HG03039 (cell line): Measurements from ENCODE around the gene MAG.
A peak's percentile ranks its signal among the peaks of the same experiment; 100 is the strongest.

Experiments
- ATAC-seq: cut with Tn5 transposase; IDR thresholded peaks from one replicate; pipeline ENCODE4 v1.9.1; 2021; ENCODE audit warnings: mild to moderate bottlenecking, moderate library complexity; ENCODE audit not compliant: unreplicated experiment

The MAG gene, protein sequence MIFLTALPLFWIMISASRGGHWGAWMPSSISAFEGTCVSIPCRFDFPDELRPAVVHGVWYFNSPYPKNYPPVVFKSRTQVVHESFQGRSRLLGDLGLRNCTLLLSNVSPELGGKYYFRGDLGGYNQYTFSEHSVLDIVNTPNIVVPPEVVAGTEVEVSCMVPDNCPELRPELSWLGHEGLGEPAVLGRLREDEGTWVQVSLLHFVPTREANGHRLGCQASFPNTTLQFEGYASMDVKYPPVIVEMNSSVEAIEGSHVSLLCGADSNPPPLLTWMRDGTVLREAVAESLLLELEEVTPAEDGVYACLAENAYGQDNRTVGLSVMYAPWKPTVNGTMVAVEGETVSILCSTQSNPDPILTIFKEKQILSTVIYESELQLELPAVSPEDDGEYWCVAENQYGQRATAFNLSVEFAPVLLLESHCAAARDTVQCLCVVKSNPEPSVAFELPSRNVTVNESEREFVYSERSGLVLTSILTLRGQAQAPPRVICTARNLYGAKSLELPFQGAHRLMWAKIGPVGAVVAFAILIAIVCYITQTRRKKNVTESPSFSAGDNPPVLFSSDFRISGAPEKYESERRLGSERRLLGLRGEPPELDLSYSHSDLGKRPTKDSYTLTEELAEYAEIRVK

GRCh38 chr19:35291916-35292315 lies at the start of gene MAG:
TSS of gene MAG (plus strand) at chr19:35292161. CDS start at chr19:35295409, 3,248 bp downstream.
- no peak for ATAC-seq

- no peak for ATAC-seq
Observed at GRCh38 chr19:35246466-35247092, 45.4 kb upstream of the MAG start.

DNA sequence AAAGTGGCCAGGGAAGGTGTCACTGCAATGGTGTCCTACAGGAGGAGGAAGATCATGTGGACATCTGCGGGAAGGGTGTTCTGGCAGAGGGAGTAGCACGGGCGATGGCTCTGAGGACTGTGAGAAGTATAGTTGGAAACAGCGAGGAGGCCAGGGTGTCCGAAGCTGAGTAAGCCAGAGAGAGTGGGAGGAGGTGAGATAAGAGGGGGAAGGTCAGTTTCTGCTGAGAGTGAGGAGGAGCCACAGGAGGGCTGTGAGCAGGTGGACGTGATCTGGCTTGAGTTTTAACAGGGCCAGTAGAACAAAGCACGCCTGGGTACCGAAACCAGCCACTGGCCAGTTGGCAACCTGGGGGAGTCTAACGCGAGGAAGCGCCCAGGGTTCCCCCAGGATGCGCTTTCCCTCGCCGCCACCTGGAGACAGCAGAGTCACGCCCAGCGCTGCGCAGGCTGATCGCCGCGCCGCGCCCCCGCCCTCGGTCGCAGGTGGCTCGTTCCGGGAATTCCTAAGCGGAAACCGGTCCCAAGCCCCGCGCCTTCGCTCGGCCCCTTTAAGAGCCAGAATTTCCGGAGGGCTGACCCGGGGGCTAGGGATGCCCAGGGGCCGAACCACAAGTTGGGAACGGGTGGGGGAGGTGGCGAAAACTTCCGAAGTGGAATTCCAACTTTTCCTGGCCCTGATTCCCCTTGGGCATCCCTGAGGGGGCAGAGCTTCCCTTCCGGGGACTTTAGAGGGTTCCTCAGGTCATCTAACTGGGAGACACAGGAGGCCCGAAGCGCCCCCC lies 44.2 kb upstream of the MAG start:
- ATAC-seq = peak; percentile 35

DNA sequence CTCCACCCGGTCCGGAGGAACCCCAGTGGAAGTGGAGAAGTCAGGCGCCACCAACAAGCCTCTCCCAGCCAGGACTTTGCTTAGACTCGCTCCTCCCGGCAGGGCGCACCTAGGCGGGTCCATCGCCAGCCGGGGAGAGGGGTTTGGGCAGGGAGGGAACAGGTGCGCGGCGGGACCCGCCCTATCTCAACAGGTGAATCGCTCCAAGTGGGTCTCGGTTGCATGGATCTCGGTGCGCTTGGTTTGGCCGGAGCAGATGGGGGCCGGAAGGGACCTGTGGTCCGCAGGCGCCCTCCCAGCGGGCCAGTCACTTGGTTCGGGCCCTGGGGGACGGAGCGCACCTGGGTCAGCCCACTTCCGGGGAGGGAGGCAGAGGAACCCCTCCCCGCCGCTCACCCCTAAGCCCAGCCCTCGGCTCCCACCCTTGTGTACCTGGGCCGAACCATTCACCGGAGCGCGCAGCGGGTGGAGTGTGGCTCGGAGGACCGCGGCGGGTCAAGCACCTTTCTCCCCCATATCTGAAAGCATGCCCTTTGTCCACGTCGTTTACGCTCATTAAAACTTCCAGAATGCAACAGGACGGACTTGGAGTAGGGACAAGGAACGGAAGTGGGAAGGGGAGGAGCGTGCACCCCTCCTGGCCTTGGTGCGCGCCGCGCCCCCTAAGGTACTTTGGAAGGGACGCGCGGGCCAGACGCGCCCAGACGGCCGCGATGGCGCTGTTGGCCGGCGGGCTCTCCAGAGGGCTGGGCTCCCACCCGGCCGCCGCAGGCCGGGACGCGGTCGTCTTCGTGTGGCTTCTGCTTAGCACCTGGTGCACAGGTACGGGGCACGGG lies 43.4 kb upstream of the MAG start, which contains the start of gene LSR:
LSR (plus strand) TSS at position 693 of the 836 bp plus-strand sequence; CDS start at position 714, 21 bp downstream.
- peak; percentile 60 for ATAC-seq

DNA sequence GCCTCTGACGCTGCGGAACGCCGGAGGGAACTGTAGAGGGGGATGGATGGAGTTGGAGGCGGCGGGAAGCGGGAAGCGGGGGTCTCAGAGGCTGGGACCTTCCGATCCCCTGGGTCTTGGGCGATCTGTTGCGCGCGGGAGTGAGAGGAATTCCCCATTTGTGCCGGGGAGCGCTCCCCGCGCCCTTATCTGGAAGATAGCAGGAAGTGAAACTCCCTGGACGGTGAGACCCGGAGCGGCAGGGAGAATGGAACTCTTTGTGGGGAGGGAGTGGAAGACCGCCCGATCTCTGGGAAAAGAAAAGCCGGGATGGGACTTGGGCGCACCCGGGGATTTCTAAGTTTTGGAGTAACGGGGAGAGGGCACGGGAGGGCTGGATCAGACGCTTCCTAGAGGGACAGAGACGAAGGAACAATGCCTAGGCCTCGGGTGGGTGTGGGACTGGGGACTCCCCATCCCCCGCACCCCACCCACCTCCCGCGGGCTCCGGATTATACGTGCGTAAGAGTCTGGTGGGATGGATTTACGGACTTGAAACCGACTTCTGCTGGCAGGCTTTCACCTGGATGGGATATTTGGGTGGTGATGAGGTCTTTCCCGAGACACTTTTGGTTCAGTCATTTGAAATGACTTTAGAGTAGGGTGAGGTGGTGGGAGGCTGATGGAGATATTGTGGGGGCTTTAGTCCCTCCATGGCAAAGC lies 42.7 kb upstream of the MAG start:
- no peak for ATAC-seq

DNA sequence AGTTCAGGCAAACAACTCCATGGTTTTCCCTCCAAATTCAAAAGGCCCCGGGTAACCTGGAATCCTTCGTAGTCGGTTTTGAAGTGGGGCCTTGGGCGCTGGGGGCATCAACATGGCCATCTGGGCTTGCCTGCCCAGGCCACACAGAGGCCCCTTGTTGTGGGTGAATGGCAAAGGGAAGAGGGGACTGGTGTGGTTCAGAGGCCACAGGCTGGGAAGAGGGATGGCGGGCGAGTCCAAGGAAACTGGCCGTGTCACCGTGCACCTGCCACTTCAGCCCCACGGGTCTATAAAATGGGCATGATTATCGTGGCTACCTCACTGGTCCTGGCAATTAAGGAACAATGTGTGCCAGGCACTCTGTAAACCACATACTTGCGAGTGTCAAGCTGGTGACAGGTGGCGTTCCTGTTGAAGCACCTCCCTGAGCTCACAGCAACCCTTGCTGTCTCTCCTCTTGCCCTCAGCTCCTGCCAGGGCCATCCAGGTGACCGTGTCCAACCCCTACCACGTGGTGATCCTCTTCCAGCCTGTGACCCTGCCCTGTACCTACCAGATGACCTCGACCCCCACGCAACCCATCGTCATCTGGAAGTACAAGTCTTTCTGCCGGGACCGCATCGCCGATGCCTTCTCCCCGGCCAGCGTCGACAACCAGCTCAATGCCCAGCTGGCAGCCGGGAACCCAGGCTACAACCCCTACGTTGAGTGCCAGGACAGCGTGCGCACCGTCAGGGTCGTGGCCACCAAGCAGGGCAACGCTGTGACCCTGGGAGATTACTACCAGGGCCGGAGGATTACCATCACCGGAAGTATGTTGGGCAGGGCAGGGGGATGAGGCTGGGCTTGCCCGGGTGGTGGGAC lies 41.9 kb upstream of the MAG start:
- no peak for ATAC-seq

DNA sequence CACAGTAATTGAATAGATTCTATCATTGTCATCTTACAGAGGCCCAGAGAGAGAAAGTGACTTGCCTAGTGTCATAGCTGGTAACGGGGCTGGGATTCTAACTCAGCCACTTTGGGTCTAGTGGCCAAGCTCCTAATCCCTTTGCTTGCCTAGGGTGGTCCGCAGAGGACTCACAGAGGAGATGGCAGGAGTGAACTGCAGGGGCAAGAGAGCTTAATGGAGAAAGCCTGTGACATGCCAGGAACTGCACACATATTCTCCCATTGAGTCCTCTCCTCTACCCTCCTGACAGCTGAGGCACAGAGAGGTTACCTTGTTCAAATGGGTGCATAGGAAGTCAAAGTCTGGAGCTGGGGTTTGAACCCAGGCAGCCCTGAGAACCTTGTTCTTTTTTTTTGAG lies 40.5 kb upstream of the MAG start:
- ATAC-seq = no peak

DNA sequence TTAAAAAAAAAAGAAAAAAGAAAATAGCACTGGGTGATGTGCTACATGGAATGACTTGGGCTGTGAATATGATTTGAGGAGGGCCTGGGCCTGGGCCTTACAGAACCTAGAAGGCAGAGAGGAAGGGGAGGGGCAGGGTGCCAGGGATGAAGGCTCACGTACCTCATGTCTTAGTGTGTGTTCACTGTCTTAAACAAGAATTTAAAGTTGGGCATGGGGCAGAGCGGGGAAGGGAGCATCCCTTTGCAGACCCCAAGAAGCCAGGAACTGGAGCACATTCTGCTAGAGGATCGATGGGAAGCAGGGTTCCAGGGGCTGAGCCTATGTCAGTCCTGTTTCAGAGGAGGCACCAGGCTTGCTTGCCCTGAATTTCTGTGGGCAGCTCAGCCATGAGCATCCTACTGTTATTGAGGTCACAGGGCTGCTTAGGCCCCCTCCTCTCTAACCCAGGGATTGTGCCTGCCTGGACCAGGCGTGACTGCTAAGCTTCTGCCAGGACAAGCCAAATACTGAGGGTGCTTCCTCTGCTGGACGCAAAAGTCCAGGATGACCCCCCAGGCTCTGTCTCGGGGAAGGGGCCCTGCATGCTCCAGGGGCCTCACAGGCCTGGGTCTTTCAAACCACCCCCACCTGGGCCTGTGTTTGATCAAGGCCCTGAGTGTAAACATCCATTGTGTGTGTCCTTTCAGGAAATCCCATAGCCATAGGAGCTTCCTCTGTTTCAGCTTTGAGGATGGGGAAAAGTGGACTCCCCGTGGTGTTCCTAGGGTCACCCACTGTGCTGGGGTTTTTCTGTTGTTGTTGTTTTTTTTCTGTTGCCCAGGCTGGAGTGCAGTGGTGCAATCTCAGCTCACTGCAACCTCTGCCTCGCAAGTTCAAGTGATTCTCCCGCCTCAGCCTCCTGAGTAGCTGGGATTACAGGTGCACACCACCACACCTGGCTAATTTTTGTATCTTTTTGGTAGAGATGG lies 38.4 kb upstream of the MAG start:
- no peak for ATAC-seq

DNA sequence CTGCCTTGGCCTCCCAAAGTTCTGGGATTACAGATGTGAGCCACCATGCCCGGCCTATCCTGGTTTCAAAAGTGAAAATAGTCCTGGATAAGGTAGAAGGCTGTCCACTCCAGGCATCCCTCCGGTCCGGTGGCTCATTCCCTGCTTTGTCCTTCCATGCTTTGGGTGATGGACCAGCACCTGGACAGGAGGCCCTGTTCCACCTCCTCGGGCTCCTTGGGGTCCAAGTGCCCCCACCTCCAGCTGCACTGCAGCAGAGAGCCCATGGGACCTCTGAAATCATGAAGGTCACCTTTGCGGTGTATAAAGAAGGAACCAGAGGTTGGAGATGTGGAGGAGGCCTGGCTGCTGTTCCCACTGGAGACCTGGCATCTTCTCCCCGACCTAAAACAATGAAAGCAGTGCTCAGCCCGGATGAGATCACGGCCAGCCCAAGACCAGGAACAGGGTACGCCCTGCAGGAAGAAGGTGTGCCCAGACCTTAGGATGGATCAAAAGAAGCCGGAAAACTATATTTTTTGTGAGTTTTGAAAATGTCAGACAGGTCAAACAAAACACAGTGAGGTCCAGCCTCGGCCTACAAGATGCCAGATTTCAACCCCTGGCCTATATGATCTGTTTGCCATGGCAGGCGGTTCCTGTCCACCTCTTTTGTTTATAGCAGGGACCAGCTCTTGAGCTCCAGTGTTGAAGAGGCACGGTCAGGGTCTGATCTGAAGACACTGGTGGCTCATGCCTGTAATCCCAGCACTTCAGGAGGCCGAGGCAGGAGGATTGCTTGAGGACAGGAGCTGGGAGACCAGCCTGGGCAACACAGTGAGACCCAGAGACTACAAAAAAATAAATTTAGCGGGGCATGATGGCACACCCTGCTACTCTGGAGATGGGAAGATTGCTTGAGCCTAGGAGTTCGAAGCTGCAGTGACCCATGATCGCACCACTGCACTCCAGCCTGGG lies 37.3 kb upstream of the MAG start:
- no peak for ATAC-seq

GRCh38 chr19:35256566-35256965 lies 35.4 kb upstream of the MAG start:
- no peak for ATAC-seq

DNA sequence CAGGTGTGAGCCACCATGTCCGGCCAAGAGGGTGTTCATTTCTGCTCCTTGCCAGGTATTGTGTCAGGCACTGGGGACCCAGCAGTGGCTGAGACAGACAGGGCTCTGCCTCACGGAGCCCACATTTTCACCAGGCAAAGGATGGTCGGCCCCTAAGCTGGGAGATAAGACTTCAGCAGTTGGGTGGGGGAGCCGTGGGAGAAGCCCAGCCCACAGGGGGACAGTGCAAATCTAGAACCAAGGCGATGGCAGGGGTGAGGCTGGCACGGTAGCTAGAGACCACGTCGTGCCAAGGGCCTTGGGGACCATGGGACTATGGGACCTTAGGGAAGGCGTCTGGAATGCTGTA lies 34.9 kb upstream of the MAG start:
- ATAC-seq = no peak

- ATAC-seq = no peak
Observed at GRCh38 chr19:35260694-35261304, 31.2 kb upstream of the MAG start.

DNA sequence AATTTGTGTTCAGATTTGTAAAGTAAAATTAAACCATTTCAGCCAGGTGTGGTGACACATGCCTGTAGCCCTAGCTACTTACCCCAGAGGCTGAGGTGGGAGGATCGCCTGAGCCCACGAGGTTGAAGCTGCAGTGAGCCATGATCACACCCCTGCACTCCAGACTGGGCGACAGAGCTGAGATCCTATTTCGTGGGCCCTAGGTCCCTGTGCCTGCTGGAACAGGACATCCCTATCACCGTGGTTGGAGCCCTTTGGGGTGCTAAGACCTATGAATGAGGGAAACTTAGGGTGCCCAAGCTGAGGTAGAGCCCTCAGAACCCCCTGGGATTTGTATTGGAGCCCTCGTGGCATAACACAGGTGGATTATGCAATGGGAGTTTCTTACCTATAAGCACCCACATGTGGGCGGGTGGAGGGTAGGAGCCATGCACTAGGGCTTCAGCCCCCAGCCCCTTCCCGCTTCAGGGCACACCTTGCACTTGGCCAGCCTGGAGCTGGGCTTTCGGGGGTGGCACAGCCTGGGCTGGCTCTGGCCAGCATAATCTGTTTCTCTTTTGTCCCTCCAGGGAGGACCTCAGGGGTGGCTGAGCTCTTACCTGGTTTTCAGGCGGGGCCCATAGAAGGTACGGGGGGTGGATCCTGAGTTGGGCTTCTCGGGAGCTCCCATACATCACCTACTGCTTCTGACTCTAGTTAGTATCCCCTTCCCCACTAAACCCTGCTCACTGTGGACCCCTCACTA lies 30.4 kb upstream of the MAG start:
- ATAC-seq = no peak

DNA sequence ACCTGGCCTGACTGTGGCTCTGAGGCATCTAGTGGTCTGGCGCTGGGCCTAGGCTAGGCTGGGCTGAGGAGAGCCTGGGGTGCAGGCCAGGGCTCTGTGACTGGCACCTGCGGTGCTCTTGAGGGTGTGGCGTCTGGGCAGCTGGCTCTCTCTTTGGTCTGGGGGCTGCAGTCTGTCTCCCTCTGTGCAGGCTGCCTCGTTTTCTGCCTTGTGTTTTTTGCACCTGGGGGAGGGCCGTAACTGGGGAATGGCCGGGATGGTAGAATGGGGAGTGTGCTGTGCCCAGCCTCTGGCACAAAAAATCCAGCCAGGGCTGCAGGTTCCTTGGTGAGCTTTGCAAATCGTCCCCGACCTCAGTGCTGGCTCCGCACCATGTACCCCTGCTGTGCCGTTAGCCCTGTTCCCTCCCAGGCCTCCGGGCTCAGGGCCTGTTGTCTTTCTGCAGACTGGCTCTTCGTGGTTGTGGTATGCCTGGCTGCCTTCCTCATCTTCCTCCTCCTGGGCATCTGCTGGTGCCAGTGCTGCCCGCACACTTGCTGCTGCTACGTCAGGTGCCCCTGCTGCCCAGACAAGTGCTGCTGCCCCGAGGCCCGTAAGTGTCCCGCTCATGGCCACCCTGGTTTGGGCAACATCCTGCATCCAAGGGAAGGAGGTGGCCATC lies 29.7 kb upstream of the MAG start:
- no peak for ATAC-seq
